GM18873 (cell line): Measurements from ENCODE around the gene RPUSD3.
"Not testable (repeated sequence)": the region's sequence is repeated elsewhere in the genome, so short reads cannot be mapped to it uniquely, and the experiment has no call there.

Source experiments
- ATAC-seq: cut with Tn5 transposase; IDR thresholded peaks from one replicate; pipeline ENCODE4 v1.9.1; 2021; ENCODE audit warnings: mild to moderate bottlenecking, moderate library complexity, moderate number of reproducible peaks; ENCODE audit not compliant: unreplicated experiment, low FRiP score

RPUSD3 gene, protein sequence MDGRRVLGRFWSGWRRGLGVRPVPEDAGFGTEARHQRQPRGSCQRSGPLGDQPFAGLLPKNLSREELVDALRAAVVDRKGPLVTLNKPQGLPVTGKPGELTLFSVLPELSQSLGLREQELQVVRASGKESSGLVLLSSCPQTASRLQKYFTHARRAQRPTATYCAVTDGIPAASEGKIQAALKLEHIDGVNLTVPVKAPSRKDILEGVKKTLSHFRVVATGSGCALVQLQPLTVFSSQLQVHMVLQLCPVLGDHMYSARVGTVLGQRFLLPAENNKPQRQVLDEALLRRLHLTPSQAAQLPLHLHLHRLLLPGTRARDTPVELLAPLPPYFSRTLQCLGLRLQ

DNA sequence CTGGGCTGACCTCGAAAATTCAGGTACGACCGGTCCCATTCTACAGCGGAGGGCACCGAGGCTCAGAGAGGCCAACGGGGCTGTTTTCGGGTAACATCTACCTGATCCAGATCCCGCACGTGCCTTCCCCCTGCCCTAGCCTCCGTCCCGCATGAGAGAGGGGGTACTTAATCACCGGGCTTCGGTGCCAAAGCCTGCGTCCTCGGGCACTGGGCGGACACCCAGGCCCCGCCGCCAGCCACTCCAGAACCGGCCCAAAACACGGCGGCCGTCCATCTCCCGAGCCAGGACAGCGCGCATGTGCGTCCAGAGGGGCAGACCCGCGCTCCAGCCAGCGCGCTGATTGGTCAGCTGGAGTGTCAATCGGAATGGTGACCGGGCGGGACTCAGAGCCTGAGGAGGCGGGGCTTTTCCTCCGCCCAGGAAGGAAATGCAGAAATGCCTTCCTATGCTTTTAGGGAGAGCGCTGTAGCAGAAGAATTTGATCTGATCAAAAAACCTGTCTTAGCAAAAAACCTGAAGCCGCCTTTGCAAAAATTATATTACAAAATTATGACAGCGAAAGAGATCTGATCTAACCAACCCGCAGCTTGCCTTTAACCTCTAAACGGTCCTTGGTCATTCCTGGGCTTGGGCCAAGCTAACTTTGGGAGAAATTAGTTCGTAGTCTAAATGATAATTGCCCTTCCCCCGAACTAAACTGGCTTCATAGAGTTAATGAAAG lies at the start of gene RPUSD3:
TSS of gene RPUSD3 (minus strand) at position 294 of the 724 bp plus-strand sequence. CDS start at position 276, 18 bp downstream.
- peak; percentile 91 for ATAC-seq

DNA sequence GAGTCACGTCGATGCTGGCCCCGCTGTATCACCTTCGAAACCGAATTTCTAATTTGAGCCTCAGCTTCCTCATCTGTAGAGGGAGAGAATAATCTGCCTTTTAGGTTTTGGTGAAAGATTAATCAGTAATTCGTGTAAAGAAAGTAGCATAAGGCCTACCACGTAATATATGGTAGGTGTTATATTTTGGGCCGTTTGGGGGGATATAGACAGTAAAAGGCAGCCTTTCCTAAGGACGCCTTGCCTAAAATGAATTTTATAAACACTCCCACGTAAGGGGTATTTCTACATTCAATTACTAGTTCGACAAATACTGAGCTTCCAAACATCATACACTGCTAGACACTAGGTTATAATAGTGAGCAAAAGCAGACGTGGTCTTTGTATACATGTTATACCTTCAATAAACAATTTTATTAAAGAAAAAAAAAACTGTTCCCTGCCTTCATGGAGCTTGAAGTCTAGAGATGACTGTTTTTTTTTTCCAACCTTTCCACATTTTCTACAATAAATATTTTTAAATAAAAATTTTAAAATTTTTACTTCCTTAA lies 47.3 kb upstream of the RPUSD3 start:
- peak; percentile 24 for ATAC-seq

DNA sequence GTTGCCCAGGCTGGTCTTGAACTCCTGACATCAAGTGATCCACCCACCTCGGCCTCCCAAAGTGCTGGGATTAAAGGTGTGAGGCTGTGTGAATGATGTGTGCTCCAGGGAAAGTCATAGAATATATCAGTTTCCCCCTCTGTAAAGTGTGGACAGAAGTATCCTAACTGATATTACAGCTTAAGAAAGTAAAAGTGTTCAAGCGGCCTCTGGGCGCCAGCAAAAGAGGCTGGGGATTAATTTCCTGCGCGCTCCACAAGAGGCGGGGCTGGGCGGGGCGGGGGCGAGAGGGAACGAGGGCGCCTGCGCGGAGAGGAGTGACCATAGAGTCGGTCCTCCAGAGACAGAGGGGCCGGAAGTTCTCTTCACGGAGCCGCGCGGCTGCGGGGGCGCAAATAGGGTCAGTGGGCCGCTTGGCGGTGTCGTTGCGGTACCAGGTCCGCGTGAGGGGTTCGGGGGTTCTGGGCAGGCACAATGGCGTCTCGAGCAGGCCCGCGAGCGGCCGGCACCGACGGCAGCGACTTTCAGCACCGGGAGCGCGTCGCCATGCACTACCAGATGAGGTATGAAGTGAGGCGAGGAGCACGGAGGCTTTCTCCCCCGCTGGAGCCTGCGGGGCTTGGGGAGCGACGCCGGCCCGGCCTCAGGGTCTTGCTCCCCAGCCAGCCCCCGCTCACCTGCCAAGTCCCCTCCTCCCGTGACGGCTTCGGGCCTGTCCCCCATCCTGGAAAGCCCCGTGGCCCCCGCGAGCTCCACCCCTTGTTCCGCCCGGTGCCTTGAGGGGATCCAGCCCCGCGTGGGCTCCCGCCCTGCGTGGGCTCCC lies 46.7 kb upstream of the RPUSD3 start, which contains the start of gene JAGN1:
TSS of gene JAGN1 (plus strand) at position 362 of the 823 bp plus-strand sequence. CDS start at position 475, 113 bp downstream.
- peak; percentile 65 for ATAC-seq

DNA sequence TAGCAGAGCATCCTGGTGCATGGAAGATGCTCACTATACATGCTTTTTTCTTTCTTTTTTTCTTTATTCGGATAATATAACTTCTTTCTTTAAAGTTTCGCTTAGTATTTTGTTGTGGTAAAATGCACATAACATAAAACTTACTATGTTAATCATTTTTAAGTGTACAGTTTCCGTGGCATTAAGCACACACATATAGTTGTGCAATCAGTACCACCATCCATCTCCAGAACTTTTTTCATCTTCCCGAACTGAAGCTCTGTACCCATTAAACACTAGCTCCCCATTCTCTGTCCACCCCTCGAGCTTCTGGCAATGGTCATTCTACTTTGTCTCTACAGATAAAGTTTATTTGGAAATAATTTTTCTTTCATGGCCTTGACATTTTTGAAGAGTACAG lies 45.6 kb upstream of the RPUSD3 start:
- no peak for ATAC-seq

DNA sequence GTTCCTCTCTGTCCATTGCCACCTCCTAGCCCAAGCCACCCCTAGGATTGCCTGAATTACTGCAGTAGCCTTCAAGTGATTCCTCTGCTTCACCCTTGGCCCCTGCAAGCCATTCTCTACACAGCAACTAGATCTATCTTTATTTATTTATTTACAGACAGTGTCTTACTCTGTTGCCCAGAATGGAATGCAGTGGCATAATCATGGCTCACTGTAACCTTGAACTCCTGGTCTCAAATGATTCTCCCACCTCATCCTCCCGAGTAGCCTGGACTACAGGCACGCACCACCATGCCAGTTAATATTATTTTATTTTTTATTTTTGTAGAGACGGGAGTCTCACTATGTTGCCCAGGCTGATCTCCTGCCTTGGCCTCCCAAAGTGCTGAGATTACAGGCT lies 44.7 kb upstream of the RPUSD3 start:
- ATAC-seq = no peak

DNA sequence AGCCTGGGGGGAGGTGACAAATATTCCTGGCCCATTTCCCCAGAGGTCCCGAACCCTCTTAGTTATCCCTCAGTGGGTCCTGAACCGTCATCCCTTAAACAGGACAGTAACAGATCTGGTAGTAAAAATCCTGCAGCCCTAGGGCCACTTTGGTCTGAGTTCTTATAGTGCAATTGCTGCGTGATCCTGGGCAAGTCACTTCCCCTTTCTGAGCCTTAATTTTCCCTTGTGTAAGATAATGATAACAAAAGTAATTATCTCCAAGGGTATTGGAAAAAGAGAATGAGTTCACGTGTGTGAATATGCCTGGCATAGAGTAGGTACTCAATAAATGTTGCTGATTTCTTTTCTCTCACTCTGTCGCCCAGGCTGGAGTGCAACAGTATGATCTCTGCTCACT lies 43.7 kb upstream of the RPUSD3 start:
- no peak for ATAC-seq

DNA sequence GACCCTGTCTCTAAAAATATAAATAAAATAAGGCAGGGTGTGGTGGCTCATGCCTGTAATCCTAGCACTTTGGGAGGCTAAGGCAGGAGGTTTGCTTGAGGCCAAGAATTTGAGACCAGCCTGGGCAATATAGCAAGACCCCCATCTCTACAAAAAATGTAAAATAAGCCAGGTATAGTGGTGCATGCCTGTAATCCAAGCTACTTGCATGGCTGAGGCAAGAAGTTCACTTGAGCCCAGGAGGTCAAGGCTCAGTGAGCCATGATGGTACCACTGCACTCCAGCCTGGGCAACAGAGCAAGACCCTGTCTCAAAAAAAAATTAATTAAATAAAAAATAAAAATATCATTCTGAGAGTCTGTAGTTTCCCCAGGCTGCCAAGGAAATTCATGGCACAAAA lies 42.5 kb upstream of the RPUSD3 start:
- no peak for ATAC-seq

DNA sequence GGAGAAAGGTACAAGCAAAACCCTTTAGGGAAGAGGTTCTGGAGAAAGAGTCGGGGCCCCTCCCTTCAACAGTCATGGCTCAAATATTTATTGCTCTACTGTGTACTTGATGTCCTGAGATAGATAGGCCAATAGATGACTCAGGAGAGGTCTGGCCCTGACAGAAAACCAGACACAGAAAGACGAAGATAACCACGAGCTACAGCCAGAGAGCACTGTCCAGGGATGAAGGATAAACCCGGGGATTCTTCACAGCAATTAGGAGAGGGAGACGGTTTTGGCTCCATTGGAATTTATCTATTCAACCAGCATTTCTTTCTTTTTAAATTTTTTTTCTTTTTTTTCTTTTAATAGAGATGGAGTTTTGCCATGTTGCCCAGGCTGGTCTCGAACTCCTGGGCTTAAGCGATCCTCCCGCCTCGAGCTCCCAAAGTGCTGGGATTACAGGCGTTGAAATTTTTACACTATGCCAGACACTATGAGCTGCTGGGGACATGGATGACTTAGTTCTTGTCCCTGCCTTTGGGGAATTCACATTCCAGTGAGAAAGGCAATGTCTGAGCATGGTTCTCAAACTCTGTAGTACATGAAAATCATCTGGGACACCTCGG lies 40.9 kb upstream of the RPUSD3 start:
- no peak for ATAC-seq

DNA sequence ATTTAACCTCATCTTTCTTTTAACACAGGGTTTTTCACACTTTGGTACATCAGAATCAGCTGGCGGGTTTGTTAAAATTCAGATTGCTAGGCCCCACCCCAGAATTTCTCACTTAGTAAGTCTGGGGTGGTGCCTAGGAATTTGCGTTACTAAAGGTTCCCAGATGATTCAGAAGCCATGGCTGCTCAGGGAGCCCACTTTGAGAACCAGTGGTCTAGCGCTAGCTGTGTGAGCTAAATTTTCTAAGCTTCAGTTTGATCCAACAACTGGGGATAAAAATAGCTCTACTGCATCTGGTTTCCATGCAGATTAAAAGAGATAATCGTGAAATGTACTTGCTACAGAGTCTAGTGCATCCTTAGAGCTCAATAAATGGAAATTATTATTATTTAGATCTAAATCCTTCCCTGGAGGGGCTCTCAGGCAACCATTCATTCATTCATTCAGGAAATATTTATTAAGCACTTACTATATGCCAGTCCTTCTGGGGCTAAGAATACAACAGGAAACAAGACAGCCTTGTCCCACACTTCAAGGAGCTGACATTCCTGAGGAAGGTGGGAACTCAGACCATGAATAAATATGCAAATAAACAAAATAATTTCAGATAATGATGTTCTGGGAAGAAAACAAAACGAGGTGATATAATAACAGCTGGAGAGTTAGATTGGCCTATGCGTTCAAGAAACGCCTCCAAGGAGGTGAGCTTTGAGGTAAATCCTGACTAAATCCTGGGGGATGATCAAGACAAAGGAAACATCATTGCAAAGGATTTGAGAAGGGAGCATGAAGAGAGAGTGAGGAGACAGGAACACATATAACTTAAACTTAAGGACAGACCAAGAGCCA lies 40.1 kb upstream of the RPUSD3 start:
- ATAC-seq = no peak

DNA sequence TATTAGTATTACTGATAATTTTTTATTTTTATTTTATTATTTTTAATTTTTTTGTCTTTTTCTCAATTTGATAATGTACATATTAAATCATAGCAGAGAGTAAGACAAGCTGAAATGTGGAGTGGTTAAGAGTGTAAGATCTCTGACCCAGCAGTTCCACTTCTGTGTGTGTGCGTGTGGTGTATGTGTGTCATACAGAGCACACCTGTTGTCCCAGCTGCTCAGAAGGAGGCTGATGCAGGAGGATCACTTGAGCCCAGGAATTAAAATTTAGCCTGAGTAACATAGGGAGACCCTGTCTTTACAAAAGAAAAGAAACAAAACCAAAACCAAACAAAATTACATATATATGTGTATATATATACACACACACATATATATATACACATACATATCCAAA lies 37.6 kb upstream of the RPUSD3 start:
- no peak for ATAC-seq

DNA sequence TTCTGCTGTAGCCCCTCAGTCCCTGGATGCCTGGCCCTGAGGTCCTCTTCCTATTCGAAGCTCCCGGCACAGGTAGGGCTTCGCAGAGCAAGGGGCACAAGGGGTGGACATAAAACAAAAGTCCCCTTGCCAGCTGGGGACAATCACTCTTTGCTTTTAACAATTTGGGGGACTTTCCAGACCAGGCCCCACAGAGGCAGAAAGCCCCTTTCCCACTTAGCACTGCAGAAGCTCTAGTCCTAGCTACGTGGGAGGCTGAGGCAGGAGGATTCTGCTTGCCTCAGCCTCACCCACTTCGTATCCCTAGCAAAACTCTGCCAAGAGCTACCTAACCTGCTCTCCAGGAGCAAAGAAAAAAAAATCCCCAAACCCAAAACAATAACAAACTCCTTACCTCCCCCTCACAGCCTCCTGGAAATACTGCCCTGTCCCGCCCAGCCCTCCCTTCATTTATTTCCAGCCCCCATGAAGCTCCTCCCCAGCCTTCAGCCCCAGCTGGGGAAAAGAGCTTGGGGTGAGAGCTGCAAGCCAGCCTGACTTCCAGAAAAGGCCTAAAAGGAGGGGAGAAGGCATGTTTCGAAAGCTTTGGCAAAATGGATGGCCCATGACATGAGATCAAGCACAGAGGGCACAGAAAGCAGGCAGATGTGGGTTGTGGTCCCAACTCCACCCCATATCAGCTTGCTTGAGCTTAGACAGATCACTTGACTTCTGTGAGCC lies 36.2 kb upstream of the RPUSD3 start, which contains the start of gene CIDEC:
TSS of gene CIDEC (minus strand) at position 424 of the 720 bp plus-strand sequence. CDS start 1,767 bp downstream, outside the sequence.
- ATAC-seq = no peak

DNA sequence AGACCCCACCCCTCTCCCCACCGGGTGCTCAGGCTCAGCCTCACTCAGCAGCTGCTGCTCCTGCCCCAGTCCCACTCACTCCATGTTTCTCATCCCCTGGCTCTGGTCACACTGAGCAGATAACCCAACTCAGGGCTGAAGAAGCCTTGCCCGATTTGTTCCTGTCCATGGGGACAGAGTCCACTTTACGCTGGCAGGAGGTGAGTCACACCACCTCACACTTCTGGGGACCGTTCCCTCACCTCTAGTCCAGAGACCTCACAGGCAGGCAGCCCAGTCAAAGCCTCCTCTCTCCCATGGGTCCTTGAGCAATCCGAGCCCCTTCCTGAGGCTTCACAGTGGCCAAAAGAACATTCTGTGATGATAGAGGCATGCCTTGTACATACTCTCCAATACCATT lies 34.9 kb upstream of the RPUSD3 start:
- ATAC-seq = no peak

DNA sequence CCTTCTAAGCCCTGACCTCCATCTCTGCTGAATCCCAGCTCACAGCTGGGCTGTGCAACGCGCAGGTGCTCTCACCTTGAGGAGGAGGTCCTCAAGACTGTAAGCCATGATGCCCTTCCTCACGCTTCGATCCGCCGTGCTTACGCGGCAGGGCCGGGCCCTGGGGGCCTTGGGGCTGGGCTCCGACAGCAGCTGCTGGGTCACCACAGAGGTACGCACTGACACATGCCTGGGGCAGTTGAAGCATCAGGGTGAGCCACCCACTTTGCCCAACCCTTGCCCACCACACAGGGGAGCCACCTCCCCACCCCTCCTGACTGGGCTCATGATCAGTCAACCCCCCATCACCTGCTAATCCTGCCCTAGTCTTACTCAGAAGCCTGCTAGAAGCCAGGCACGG lies 33.2 kb upstream of the RPUSD3 start:
- ATAC-seq = no peak

DNA sequence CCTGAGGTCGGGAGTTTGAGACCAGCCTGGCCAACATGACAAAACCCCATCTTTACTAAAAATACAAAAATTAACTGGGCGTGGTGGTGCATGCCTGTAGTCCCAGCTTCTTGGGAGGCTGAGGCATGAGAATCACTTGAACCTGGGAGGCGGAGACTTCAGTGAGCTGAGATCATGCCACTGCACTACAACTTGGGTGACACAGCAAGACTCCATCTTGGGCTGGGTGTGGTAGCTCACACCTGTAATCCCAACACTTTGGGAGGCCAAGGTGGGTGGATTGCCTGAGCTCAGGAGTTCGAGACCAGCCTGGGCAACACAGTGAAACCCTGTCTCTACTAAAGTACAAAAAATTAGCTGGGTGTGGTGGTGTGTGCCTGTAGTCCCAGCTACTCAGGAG lies 32.4 kb upstream of the RPUSD3 start:
- not testable (repeated sequence) for ATAC-seq

DNA sequence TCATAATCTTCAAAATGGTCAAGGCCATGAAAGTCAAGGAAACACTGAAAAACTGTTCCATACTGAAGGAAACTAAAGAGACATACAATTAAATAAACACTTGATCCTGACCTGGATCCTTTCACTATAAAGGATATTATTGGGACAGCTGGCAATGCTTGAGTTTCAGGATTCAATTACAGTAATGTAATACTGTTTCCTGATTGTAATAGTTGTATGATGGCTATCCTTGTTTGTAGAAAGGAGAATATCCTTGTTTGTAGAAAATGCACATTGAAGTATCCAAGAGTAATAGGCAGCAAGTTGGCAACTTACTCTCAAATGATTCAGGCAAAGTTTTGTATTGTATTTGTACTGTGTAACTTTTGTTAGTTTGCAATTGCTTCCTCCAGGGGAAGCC lies 31.6 kb upstream of the RPUSD3 start:
- ATAC-seq = no peak

DNA sequence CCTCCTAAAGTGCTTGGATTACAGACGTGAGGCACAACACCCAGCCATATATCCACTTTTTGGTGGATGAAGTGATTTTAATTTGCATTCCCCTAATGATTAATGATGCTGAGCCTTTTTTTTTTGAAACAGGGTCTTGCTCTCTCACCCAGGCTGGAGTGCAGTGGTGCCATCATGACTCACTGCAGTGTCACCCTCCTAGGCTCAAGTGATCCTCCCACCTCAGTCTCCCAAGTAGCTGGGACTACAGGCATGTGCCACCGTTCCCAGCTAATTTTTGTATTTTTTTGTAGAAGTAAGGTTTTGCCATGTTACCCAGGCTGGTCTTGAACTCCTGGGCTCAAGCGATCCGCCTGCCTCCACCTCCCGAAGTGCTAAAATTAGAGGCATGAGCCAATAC lies 28.3 kb upstream of the RPUSD3 start:
- not testable (repeated sequence) for ATAC-seq

DNA sequence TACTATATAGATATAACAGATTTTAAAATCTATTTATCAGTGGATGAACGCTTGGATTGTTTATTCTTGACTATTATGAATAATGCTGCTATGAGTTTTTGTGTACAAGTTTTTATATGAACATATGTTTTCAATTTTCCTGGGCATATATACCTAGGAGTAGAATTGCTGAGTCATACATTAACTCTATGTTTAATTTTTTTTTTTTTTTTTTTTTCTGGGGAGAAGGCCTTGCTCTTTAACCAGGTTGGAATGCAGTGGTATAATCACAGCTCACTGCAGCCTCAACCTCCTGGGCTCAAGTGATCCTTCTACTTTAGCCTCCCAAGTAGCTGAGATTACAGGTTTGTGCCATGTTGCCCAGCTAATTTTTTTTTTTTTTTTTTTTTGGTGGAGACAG lies 27.2 kb upstream of the RPUSD3 start:
- no peak for ATAC-seq

DNA sequence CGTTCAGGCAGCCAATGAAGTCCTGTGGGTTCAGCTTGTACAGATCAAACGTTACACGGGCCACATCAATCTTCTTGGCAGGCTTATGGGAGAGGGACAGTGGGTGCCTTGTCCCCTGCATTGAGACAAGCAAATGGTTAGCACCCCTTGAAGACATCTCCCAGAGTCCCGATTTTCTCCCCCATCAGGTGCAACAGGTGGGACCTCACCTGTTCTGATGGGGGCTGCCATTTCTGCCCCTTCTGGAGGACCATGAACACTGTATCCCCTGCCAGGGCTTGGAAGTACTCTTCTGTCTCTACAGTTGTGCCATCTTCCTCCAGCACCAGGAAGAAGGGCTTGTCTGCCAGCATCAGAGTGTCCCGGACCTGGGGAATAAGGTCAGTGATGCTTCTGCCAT lies 26.1 kb upstream of the RPUSD3 start:
- ATAC-seq = no peak

DNA sequence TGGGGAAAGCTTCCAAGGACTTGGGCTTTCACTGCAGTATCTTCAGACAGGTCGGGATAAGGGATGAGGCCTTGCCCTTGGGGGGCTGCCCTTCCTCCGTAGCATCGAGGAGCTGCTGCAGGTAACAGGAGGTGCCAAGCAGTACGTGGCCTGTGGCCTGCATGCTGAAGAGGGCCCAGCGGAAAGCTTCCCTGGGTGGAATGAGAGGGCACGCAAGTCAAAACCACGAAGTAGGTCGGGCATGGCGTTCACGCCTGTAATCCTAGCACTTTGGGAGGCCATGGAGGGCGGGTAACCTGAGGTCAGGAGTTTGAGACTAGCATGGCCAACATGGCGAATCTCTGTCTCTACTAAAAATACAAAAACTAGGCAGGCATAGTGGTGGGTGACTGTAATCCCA lies 23.3 kb upstream of the RPUSD3 start:
- no peak for ATAC-seq
